IMR-90 (cell line): ENCODE measurements around the gene ENTPD1. TPM values are rescaled to one million over a fixed set of nuclear protein-coding genes. Genes with fewer than 3 reads are reported as not detected.

Experiments
- ATAC-seq: fragments of 200-7000 bp; cut with Tn5 transposase; 2 replicates; pipeline ENCODE4 v1.9.1; 2020; ENCODE audit warnings: low read depth, mild to moderate bottlenecking, moderate library complexity
- BruUV-seq: library from RNA; stranded (reverse); fragments of 400-500 nt; replicated peaks from 2 replicates; lab custom pipeline; 2021; lab: Mats Ljungman, UMichigan
- CTCF ChIA-PET: fragments of 300-600 bp; formaldehyde crosslinking; extraction: SDS; loops from one replicate; lab custom pipeline; 2021; ENCODE audit warnings: antibody characterized with exemption; lab: Yijun Ruan, JAX
- POLR2A ChIA-PET: fragments of 300-600 bp; sonication (Branson Sonifier 250); formaldehyde crosslinking; loops from one replicate; lab custom pipeline; 2022; ENCODE audit warnings: antibody characterized with exemption; ENCODE audit not compliant: unreplicated experiment; lab: Charles Lee
- DNase-seq: peaks from one replicate; pipeline ENCODE4 v3.0.0; 2013
- H2AFZ ChIP-seq: replicated peaks from 2 replicates; pipeline ENCODE3; 2013; ENCODE audit warnings: low read length, mild to moderate bottlenecking; ENCODE audit not compliant: poor library complexity
- H2AK5ac ChIP-seq: 2 replicates; pipeline ENCODE4 v1.6.1; 2013; ENCODE audit warnings: low read depth, low read length, inconsistent platforms
- H2AK9ac ChIP-seq: replicated peaks from 2 replicates; pipeline ENCODE3; 2013; ENCODE audit warnings: mild to moderate bottlenecking, low read depth, low read length, moderate library complexity; ENCODE audit not compliant: poor library complexity
- H2BK120ac ChIP-seq: 2 replicates; pipeline ENCODE4 v1.6.1; 2013; ENCODE audit warnings: low read depth, low read length, inconsistent platforms
- H2BK15ac ChIP-seq: 3 replicates; pipeline ENCODE4 v1.6.1; 2013; ENCODE audit warnings: low read depth, low read length, inconsistent platforms
- H2BK20ac ChIP-seq: 2 replicates; pipeline ENCODE4 v1.6.1; 2013; ENCODE audit warnings: low read depth, mild to moderate bottlenecking, inconsistent platforms, low read length, moderate library complexity
- H2BK5ac ChIP-seq: 2 replicates; pipeline ENCODE4 v1.6.1; 2013; ENCODE audit warnings: mild to moderate bottlenecking, low read depth, low read length, inconsistent platforms; ENCODE audit not compliant: poor library complexity, severe bottlenecking
- H3K14ac ChIP-seq: replicated peaks from 2 replicates; pipeline ENCODE4 v1.6.1; 2013; ENCODE audit warnings: low read depth, low read length, inconsistent platforms
- H3K18ac ChIP-seq: 2 replicates; pipeline ENCODE4 v1.6.1; 2013; ENCODE audit warnings: low read depth, low read length, control low read depth
- H3K23ac ChIP-seq: 2 replicates; pipeline ENCODE4 v1.6.1; 2013; ENCODE audit warnings: low read depth, low read length, inconsistent platforms
- H3K27ac ChIP-seq: 2 replicates; pipeline ENCODE4 v1.5.1; 2013; ENCODE audit warnings: mild to moderate bottlenecking, control low read depth, low read length; ENCODE audit not compliant: insufficient read depth
- H3K27me3 ChIP-seq: 2 replicates; pipeline ENCODE4 v1.6.1; 2013; ENCODE audit warnings: low read length; ENCODE audit not compliant: control insufficient read depth, insufficient read depth
- H3K36me3 ChIP-seq: 2 replicates; pipeline ENCODE4 v1.6.1; 2013; ENCODE audit warnings: low read length, mixed read lengths; ENCODE audit not compliant: control insufficient read depth, insufficient read depth
- H3K4ac ChIP-seq: 2 replicates; pipeline ENCODE4 v1.6.1; 2013; ENCODE audit warnings: low read depth, low read length, inconsistent platforms
- H3K4me1 ChIP-seq: 2 replicates; pipeline ENCODE4 v1.6.1; 2013; ENCODE audit warnings: low read length, mixed read lengths; ENCODE audit not compliant: control insufficient read depth, insufficient read depth
- H3K4me2 ChIP-seq: 2 replicates; pipeline ENCODE4 v1.6.1; 2013; ENCODE audit warnings: low read depth, mild to moderate bottlenecking, control low read depth, low read length, moderate library complexity
- H3K4me3 ChIP-seq: 2 replicates; pipeline ENCODE4 v1.5.1; 2013; ENCODE audit warnings: low read depth, mild to moderate bottlenecking, control low read depth, low read length, moderate library complexity; ENCODE audit not compliant: insufficient read depth
- H3K56ac ChIP-seq: 2 replicates; pipeline ENCODE4 v1.6.1; 2013; ENCODE audit warnings: low read length, inconsistent platforms; ENCODE audit not compliant: insufficient read depth; ENCODE audit errors: extremely low read depth
- H3K79me1 ChIP-seq, 2 experiments: 2 replicates each; pipeline ENCODE4 v1.6.1; 2013; ENCODE audit warnings: low read length in 2 of 2, inconsistent platforms in 1 of 2, low read depth in 1 of 2
- H3K9ac ChIP-seq: 2 replicates; pipeline ENCODE4 v1.6.1; 2013; ENCODE audit warnings: low read depth, low read length, control low read depth
- H3K9me1 ChIP-seq: 2 replicates; pipeline ENCODE4 v1.6.1; 2013; ENCODE audit warnings: low read length, inconsistent platforms; ENCODE audit not compliant: insufficient read depth
- H3K9me3 ChIP-seq: 2 replicates; pipeline ENCODE4 v1.6.1; 2013; ENCODE audit warnings: low read length; ENCODE audit not compliant: control insufficient read depth, insufficient read depth
- H4K20me1 ChIP-seq: 2 replicates; pipeline ENCODE4 v1.6.1; 2013; ENCODE audit warnings: low read length, inconsistent platforms; ENCODE audit not compliant: insufficient read depth
- H4K5ac ChIP-seq: 2 replicates; pipeline ENCODE4 v1.6.1; 2013; ENCODE audit warnings: mild to moderate bottlenecking, low read depth, low read length, control low read depth
- H4K8ac ChIP-seq, 2 experiments: 2 replicates each; pipeline ENCODE4 v1.6.1; 2013; ENCODE audit warnings: low read depth in 2 of 2, low read length in 2 of 2, control low read depth in 1 of 2, inconsistent platforms in 1 of 2
- H4K91ac ChIP-seq: 2 replicates; pipeline ENCODE4 v1.6.1; 2013; ENCODE audit warnings: low read depth, low read length, inconsistent platforms; ENCODE audit not compliant: insufficient read depth
- CHD1 ChIP-seq: IDR thresholded peaks from 2 replicates; pipeline ENCODE4 v1.6.1; 2012; ENCODE audit warnings: low read depth, low read length, improper control_type of control experiment
- MAFK ChIP-seq: IDR thresholded peaks from 2 replicates; pipeline ENCODE4 v1.6.1; 2012; ENCODE audit warnings: low read depth, low read length, improper control_type of control experiment
- WGBS, 2 experiments: methylation state at CpG; one replicate each; pipeline versions ENCODE4 v1.1.5 to v1.1.7; 2013; ENCODE audit warnings: missing lambda C conversion rate in 2 of 2; ENCODE audit not compliant: insufficient read length in 1 of 2; ENCODE audit errors: extremely low coverage in 2 of 2; 5-methylcytosine and 5-hydroxymethylcytosine counted together
- dilution Hi-C: fragments of 300-500 bp; cut with HindIII; formaldehyde crosslinking; loops from one replicate; pipeline ENCODE4 v1.14.3; 2018; ENCODE audit warnings: low sequenced_read_pairs; ENCODE audit not compliant: unreplicated experiment
- in situ Hi-C: fragments of 300-500 bp; cut with MboI; formaldehyde crosslinking; loops from 3 replicates; pipeline ENCODE4 v1.14.3; 2019; ENCODE audit warnings: low sequenced_read_pairs, inconsistent platforms, mixed read lengths
- intact Hi-C: fragments of 100-400 bp; cut with micrococcal nuclease; formaldehyde crosslinking; loops from 2 replicates; pipeline ENCODE4 v1.10.0; 2022
- polyA plus RNA-seq, 3 experiments: library from polyadenylated mRNA; depleted of rRNA; stranded (reverse); fragments of >200 nt; gene quantifications; 2 replicates each; pipeline ENCODE4 v1.2.3, GENCODE V29; 2012; ENCODE audit warnings: low replicate concordance in 1 of 3
- total RNA-seq: library from RNA; depleted of rRNA; stranded (reverse); fragments of >200 nt; gene quantifications from 2 replicates; pipeline ENCODE4 v1.2.3, GENCODE V29; 2012

Gene ENTPD1
- total and polyA plus RNA-seq, 2 of the 4 experiments (the other 2 are of a cell fraction): under 0.01 TPM; not detected in 1

DNA sequence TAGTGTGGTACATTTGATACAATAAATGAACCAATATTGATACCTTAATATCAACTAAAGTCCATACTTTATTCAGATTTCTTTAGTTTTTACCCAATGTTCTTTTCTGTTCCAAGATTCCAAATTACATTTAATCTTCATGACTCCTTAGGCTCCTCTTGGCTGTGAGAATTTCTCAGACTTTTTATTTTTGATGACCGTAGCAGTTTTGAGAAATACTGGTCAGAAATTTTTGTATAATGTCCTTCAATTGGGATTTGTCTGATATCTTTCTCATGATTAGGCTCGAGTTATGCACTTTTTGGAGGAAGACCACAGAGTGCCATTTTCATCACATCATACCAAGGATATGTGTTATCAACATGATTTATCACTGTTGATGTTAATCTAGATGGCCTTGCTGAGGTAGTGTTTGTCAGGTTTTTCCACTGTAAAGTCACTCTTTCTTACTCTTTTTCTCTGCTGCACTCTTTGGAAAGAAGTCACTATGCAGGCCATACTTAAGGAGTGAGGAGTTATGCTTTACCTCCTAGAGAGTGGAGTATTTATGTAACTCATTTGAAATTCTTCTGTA, 12.9 kb upstream of the ENTPD1 start:
- WGBS, 2 experiments: no CpG with 5 or more reads among the region's 2 CpGs
- CTCF ChIA-PET: no interaction called here
- no TSS peak for BruUV-seq

More for the DNA sequence above, 12.9 kb upstream of the ENTPD1 start:
- no peak overlapping the region for H2BK5ac ChIP-seq
- no peak overlapping the region for H3K56ac ChIP-seq
- no peak overlapping the region for H3K4me3 ChIP-seq
- H3K14ac ChIP-seq: no peak overlapping the region
- POLR2A ChIA-PET: no interaction called here
- no peaks in the 10 kb centered on the region for H3K27me3 ChIP-seq
- H3K9me1 ChIP-seq: no peaks in the 10 kb centered on the region
- no peaks in the 10 kb centered on the region for H4K20me1 ChIP-seq
- H4K8ac ChIP-seq: no peak overlapping the region
- dilution Hi-C loops: no loop called here
- no peak overlapping the region for H2BK120ac ChIP-seq
- no peaks in the 10 kb centered on the region for H3K9me3 ChIP-seq
- no peaks in the 10 kb centered on the region for H3K79me1 ChIP-seq
- H2AK9ac ChIP-seq: no peak overlapping the region
- DNase-seq: no peak
- H2BK15ac ChIP-seq: no peak overlapping the region
- H3K9ac ChIP-seq: no peak overlapping the region
- H3K36me3 ChIP-seq: no peaks in the 10 kb centered on the region
- H2AFZ ChIP-seq: no peak overlapping the region
- no peak overlapping the region for H2BK20ac ChIP-seq
- no peak overlapping the region for H3K4me2 ChIP-seq
- H3K27ac ChIP-seq: no peak overlapping the region
- no peak for ATAC-seq
- TF ChIP-seq CHD1: no peak
- TF ChIP-seq MAFK: peak; percentile 83
- no peak overlapping the region for H4K5ac ChIP-seq
- no peak overlapping the region for H3K18ac ChIP-seq
- no peak overlapping the region for H4K91ac ChIP-seq
- no peak overlapping the region for H2AK5ac ChIP-seq
- intact Hi-C loops: no loop called here
- in situ Hi-C loops: no loop called here
- no peak overlapping the region for H3K23ac ChIP-seq
- H3K4ac ChIP-seq: no peak overlapping the region
- H3K4me1 ChIP-seq: peaks cover 2% of the 10 kb centered on the region
